ENCODE results near the gene KCNIP3. TPM values are rescaled to one million over a fixed set of nuclear protein-coding genes. Genes with fewer than 3 reads are reported as not detected.

Gene KCNIP3
- total RNA-seq, 1 donor from 2014 or later, result 7.2 TPM

DNA sequence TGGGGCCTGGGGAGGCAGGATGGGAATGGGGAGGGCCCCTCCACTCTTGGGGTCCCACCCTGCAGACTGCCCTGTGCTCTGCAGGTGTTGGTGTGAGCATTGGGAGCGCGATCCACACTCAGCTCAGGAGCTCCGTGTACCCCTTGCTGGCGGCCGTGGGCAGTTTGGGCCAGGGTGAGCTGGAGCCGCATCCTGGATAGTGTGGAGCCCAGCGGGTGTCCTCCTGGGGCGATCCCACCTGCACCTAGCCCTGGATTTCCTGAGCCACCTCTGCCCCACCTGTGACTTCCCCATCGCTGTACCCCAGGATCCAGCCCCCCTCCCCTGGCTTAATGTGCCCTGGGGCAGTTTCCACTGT lies 20.3 kb upstream of the KCNIP3 start:
- TF ChIP-seq, protein P1, sequence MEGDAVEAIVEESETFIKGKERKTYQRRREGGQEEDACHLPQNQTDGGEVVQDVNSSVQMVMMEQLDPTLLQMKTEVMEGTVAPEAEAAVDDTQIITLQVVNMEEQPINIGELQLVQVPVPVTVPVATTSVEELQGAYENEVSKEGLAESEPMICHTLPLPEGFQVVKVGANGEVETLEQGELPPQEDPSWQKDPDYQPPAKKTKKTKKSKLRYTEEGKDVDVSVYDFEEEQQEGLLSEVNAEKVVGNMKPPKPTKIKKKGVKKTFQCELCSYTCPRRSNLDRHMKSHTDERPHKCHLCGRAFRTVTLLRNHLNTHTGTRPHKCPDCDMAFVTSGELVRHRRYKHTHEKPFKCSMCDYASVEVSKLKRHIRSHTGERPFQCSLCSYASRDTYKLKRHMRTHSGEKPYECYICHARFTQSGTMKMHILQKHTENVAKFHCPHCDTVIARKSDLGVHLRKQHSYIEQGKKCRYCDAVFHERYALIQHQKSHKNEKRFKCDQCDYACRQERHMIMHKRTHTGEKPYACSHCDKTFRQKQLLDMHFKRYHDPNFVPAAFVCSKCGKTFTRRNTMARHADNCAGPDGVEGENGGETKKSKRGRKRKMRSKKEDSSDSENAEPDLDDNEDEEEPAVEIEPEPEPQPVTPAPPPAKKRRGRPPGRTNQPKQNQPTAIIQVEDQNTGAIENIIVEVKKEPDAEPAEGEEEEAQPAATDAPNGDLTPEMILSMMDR (IDR thresholded peaks at IDR 0.05; ENCODE audit: insufficient read depth, low read length, poor library complexity, severe bottlenecking), result no peak
- Histone ChIP-seq H3K36me3 (ENCODE audit: control insufficient read depth, insufficient read depth, low read length) (no peaks in the 10 kb centered on the region), H3K27me3 (ENCODE audit: control insufficient read depth, insufficient read depth, low read length) (no peaks in the 10 kb centered on the region), H3K4me3 (ENCODE audit: low read depth, low read length) (no peak overlapping the region)
- DNase-seq (ENCODE audit: low read depth), result no peak

DNA sequence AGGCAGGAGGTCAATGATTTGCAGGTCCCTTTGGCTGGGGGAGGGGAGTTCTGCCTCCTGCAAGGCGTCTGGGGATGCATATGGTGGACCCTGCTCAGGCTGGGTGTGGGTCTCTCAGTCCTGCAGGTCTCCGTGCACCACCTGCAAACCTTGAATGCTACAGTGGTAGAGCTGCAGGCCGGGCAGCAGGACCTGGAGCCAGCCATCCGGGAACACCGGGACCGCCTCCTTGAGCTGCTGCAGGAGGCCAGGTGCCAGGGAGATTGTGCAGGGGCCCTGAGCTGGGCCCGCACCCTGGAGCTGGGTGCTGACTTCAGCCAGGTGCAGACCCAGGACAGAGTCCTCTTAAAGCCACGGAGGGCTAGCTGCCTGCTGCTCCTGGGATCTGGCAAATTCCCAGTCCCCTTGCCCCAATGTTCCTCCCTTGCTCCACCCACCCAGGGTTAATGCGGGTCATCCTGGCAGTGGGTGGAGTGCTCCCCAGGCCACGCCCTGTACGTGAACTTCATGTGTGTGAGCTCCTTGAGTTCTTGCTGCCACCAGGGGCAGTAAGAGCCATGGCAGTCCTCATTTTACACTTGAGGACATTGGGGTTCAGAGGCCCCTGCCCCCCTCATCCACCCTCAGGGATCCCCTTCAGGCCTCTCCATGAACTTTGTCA lies 19.8 kb upstream of the KCNIP3 start:
- Histone ChIP-seq H3K27me3 (ENCODE audit: control insufficient read depth, insufficient read depth, low read length) (no peaks in the 10 kb centered on the region), H3K4me3 (ENCODE audit: low read depth, low read length) (no peak overlapping the region), H3K36me3 (ENCODE audit: control insufficient read depth, insufficient read depth, low read length) (no peaks in the 10 kb centered on the region)
- TF ChIP-seq, protein P1 (IDR thresholded peaks at IDR 0.05; ENCODE audit: insufficient read depth, low read length, poor library complexity, severe bottlenecking), result peak; percentile 26
- no peak for DNase-seq (ENCODE audit: low read depth)

DNA sequence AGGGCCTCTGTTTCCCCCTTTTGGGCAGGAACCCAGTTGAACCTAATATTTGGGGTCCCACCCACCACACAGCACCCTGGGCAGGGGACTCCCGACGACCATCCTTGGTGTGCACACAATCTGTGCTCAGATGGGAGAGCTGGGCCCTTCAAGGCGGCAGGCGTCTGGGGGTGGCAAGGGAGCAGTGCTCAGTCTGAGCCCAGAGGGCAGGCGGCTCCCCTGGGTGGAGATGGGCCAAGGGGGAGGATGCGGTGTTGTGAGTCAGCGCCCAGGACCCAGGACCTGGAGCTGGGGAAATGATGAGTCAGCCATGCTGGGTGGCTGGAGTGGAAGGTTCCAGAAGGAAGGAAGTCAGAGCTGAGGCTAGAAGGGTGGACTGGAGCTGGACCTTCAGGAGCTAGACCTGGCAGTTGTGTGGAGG lies 19.1 kb upstream of the KCNIP3 start:
- peak; percentile 42 for DNase-seq (ENCODE audit: low read depth)
- TF ChIP-seq, protein P1 (IDR thresholded peaks at IDR 0.05; ENCODE audit: insufficient read depth, low read length, poor library complexity, severe bottlenecking), result no peak
- Histone ChIP-seq H3K36me3 (ENCODE audit: control insufficient read depth, insufficient read depth, low read length) (no peaks in the 10 kb centered on the region), H3K4me3 (ENCODE audit: low read depth, low read length) (no peak overlapping the region), H3K27me3 (ENCODE audit: control insufficient read depth, insufficient read depth, low read length) (no peaks in the 10 kb centered on the region)

DNA sequence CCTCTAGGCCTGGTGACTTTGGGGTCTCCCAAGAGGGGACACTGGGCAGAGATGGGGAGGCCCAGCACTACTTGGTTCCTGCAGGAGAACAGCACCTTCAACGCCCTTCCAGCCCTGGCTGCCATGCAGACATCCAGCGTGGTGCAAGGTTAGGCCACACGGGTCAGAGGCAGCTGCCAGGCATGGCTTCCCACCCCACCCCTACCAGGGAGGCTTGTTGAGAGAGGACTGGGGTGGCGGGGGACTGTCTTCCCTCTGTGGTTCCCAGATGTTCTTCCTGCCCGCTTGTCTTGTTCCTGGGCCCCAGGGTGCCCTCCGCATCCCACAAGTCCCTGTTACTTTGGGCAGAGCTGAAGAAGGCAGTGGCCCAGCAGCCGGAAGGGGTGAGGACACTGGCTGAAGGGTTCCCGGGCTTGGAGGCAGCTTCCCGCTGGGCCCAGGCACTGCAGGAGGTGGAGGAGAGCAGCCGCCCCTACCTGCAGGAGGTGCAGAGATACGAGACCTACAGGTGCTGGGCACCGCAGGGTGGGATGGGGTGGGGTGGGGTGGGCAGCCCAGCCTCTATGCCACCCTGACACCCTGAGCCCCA lies 18.4 kb upstream of the KCNIP3 start:
- no peaks in the 10 kb centered on the region for H3K36me3 ChIP-seq (ENCODE audit: control insufficient read depth, insufficient read depth, low read length)
- no peak overlapping the region for H3K4me3 ChIP-seq (ENCODE audit: low read depth, low read length)
- TF ChIP-seq, protein P1 (IDR thresholded peaks at IDR 0.05; ENCODE audit: insufficient read depth, low read length, poor library complexity, severe bottlenecking), result no peak
- H3K27me3 ChIP-seq (ENCODE audit: control insufficient read depth, insufficient read depth, low read length), result no peaks in the 10 kb centered on the region
- no peak for DNase-seq (ENCODE audit: low read depth)

DNA sequence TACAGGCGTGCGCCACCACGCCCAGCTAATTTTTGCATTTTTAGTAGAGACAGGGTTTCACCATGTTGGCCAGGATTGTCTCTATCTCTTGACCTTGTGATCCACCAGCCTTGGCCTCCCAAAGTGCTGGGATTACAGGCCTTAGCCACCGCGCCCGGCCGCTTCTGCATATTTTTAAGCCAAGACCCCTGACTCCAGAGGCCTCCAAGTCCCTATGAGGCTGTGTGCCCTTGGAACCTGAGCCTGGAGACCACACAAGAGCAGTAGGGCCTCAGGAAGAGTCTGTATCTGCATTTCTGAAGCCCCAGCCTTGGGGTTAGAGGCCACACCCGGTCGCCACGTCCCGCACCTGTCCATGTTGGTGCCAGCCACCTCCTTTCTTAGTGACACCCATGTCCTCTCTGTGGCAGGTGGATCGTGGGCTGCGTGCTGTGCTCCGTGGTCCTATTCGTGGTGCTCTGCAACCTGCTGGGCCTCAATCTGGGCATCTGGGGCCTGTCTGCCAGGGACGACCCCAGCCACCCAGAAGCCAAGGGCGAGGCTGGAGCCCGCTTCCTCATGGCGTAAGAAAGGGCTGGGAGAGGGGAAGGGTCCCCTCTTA lies 17.6 kb upstream of the KCNIP3 start:
- Histone ChIP-seq H3K36me3 (ENCODE audit: control insufficient read depth, insufficient read depth, low read length) (no peaks in the 10 kb centered on the region), H3K4me3 (ENCODE audit: low read depth, low read length) (no peak overlapping the region), H3K27me3 (ENCODE audit: control insufficient read depth, insufficient read depth, low read length) (no peaks in the 10 kb centered on the region)
- DNase-seq (ENCODE audit: low read depth), result no peak
- TF ChIP-seq, protein P1 (IDR thresholded peaks at IDR 0.05; ENCODE audit: insufficient read depth, low read length, poor library complexity, severe bottlenecking), result no peak

Data from kidney epithelial cell (primary cell).